ENCODE results near the gene SLC12A4.

DNA sequence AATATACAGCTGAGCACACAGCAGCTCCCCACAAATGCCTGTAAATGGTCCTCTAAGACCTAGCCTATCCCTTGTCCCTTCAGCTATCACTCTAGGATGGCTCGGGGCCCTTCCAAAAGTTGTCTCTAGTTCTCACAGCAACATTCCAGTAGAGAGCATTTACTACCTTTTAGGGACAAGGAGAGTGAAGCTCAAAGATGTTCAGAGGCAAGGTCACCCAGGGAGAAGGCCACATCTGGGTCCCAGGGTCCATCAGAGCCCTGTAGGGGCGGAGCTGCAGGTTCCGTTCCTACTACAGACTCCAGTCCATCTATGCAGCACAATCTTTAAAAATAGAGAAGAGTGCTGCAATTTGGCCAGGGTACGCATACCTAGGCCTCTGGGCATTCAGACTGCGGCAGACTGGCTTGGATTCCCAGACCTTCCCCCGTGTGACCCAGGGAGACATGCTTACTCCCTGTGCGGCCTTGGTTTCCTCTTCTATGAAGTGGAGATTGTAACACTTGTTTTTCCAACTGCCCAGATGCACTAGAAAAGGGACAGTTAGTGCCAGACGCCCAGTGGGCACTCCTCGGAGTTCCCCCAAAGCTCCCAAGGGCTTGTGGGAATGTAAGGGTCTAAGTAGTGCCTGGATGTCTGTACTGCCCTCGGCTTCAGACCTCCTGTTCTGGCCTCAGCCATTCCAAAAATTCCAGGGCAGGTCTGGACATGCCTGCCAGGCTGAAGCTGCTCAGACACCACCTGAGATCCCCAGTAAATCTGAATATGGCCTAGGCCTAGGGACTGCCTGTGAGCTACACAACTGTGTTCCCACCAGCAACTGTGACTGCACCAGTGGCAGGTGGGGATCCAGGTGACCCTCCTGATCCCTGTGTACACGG, 2.5 kb downstream of the SLC12A4 start:
- TF ChIP-seq POLR2A (IDR thresholded peaks at IDR 0.05): no peak
- TF ChIP-seq, protein P1, sequence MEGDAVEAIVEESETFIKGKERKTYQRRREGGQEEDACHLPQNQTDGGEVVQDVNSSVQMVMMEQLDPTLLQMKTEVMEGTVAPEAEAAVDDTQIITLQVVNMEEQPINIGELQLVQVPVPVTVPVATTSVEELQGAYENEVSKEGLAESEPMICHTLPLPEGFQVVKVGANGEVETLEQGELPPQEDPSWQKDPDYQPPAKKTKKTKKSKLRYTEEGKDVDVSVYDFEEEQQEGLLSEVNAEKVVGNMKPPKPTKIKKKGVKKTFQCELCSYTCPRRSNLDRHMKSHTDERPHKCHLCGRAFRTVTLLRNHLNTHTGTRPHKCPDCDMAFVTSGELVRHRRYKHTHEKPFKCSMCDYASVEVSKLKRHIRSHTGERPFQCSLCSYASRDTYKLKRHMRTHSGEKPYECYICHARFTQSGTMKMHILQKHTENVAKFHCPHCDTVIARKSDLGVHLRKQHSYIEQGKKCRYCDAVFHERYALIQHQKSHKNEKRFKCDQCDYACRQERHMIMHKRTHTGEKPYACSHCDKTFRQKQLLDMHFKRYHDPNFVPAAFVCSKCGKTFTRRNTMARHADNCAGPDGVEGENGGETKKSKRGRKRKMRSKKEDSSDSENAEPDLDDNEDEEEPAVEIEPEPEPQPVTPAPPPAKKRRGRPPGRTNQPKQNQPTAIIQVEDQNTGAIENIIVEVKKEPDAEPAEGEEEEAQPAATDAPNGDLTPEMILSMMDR (IDR thresholded peaks at IDR 0.05): no peak

Data from uterus (tissue), 2 donors.